Vagina (tissue), 2 donors: ENCODE measurements around the gene DTHD1. TPM values are rescaled to one million over a fixed set of nuclear protein-coding genes. Genes with fewer than 3 reads are reported as not detected.

Source experiments
- DNase-seq, 2 donors: peaks; one replicate each; pipeline ENCODE4 v3.0.0-alpha.2; 2017; ENCODE audit errors: extremely low spot score in 2 of 2
- H3K27ac ChIP-seq: fragments of 200-600 bp; sonication (generic); one replicate; pipeline ENCODE4 v1.5.1; 2019
- H3K27me3 ChIP-seq: fragments of 200-600 bp; sonication (generic); one replicate; pipeline ENCODE4 v1.5.1; 2019
- H3K36me3 ChIP-seq, 2 donors: fragments of 200-600 bp; sonication (generic); one replicate each; pipeline ENCODE4 v1.5.1; 2017 to 2019
- H3K4me1 ChIP-seq: fragments of 200-600 bp; sonication (generic); one replicate; pipeline ENCODE4 v1.5.1; 2019
- H3K4me3 ChIP-seq, 2 donors: fragments of 200-600 bp; sonication (generic); 1 replicate in 1 of 2; 2 replicates in 1 of 2; pipeline ENCODE4 v1.5.1; 2016 to 2019
- H3K9me3 ChIP-seq: fragments of 200-600 bp; sonication (generic); one replicate; pipeline ENCODE4 v1.5.1; 2019
- CTCF ChIP-seq, 3 experiments: fragments of 450-650 bp in 2 of 3; fragments of 200-600 bp in 1 of 3; sonication (generic) in 1 of 3; IDR thresholded peaks; one replicate each; pipeline ENCODE4 v1.5.1; 2017 to 2019; ENCODE audit warnings: antibody characterized with exemption in 3 of 3, mild to moderate bottlenecking in 2 of 3, moderate library complexity in 2 of 3
- POLR2A ChIP-seq, 2 donors: fragments of 450-650 bp; IDR thresholded peaks; one replicate each; pipeline ENCODE4 v1.6.1; 2017; ENCODE audit warnings: antibody characterized with exemption in 2 of 2, mild to moderate bottlenecking in 2 of 2, moderate library complexity in 2 of 2
- POLR2AphosphoS5 ChIP-seq, 2 donors: sonication (generic); formaldehyde crosslinking; IDR thresholded peaks; one replicate each; pipeline ENCODE4 v1.9.0; 2017; ENCODE audit warnings: antibody characterized with exemption in 2 of 2, mild to moderate bottlenecking in 2 of 2, low read depth in 1 of 2; ENCODE audit not compliant: insufficient read depth in 1 of 2
- intact Hi-C: fragments of 100-400 bp; cut with DNase I; formaldehyde crosslinking; loops from one replicate; pipeline ENCODE4 v1.15.1; 2023
- total RNA-seq: library from RNA; depleted of rRNA; stranded (reverse); fragments of >200 nt; gene quantifications from one replicate; pipeline ENCODE4 v1.2.3, GENCODE V29; 2016

The DTHD1 gene
- total RNA-seq, 1 donor from 2014 or later, result 0.49 TPM

GRCh38 chr4:36249610-36250009 lies 31.8 kb upstream of the DTHD1 start:
- Histone ChIP-seq H3K4me1 (no peaks in the 10 kb centered on the region), H3K27me3 (no peaks in the 10 kb centered on the region), H3K9me3 (no peaks in the 10 kb centered on the region), H3K36me3 (no peaks in the 10 kb centered on the region), H3K27ac (no peak overlapping the region), H3K4me3 (no peak overlapping the region)
- intact Hi-C loops, result no loop called here
- TF ChIP-seq CTCF (IDR thresholded peaks at IDR 0.05), result no peak
- TF ChIP-seq POLR2AphosphoS5 (IDR thresholded peaks at IDR 0.05; ENCODE audit: insufficient read depth in 1 of 2, low read depth in 1 of 2), result no peak
- no peak for TF ChIP-seq POLR2A (IDR thresholded peaks at IDR 0.05)
- no peak for DNase-seq

- no peak for DNase-seq
- TF ChIP-seq POLR2A (IDR thresholded peaks at IDR 0.05), result no peak
- TF ChIP-seq CTCF (IDR thresholded peaks at IDR 0.05), result no peak
- no peak for TF ChIP-seq POLR2AphosphoS5 (IDR thresholded peaks at IDR 0.05; ENCODE audit: insufficient read depth in 1 of 2, low read depth in 1 of 2)
- no peaks in the 10 kb centered on the region for H3K27me3 ChIP-seq
- no peaks in the 10 kb centered on the region for H3K36me3 ChIP-seq
- intact Hi-C loops, result no loop called here
- no peak overlapping the region for H3K4me3 ChIP-seq
- H3K9me3 ChIP-seq, result no peaks in the 10 kb centered on the region
- no peaks in the 10 kb centered on the region for H3K4me1 ChIP-seq
- no peak overlapping the region for H3K27ac ChIP-seq
Measured at GRCh38 chr4:36251983-36252382, 29.4 kb upstream of the DTHD1 start.

- Histone ChIP-seq H3K27me3 (no peaks in the 10 kb centered on the region), H3K27ac (no peak overlapping the region), H3K4me1 (no peaks in the 10 kb centered on the region), H3K9me3 (no peaks in the 10 kb centered on the region), H3K4me3 (no peak overlapping the region), H3K36me3 (no peaks in the 10 kb centered on the region)
- no peak for TF ChIP-seq POLR2AphosphoS5 (IDR thresholded peaks at IDR 0.05; ENCODE audit: insufficient read depth in 1 of 2, low read depth in 1 of 2)
- intact Hi-C loops, result no loop called here
- DNase-seq, result no peak
Measured at GRCh38 chr4:36254371-36254770, 27.0 kb upstream of the DTHD1 start.

GRCh38 chr4:36255577-36255976 lies 25.8 kb upstream of the DTHD1 start:
- H3K4me3 ChIP-seq, result no peak overlapping the region
- no peaks in the 10 kb centered on the region for H3K4me1 ChIP-seq
- intact Hi-C loops, result no loop called here
- peak in 1 of 2 donors; percentile 15 for TF ChIP-seq POLR2AphosphoS5 (IDR thresholded peaks at IDR 0.05; ENCODE audit: insufficient read depth in 1 of 2, low read depth in 1 of 2)
- TF ChIP-seq CTCF (IDR thresholded peaks at IDR 0.05), result no peak
- H3K27ac ChIP-seq, result no peak overlapping the region
- H3K36me3 ChIP-seq, result no peaks in the 10 kb centered on the region
- no peak for DNase-seq
- H3K27me3 ChIP-seq, result no peaks in the 10 kb centered on the region
- H3K9me3 ChIP-seq, result no peaks in the 10 kb centered on the region

GRCh38 chr4:36256398-36256891 lies 25.0 kb upstream of the DTHD1 start:
- H3K4me3 ChIP-seq, result no peak overlapping the region
- H3K27ac ChIP-seq, result no peak overlapping the region

More at GRCh38 chr4:36256398-36256891, 25.0 kb upstream of the DTHD1 start:
- TF ChIP-seq POLR2A (IDR thresholded peaks at IDR 0.05), result no peak
- TF ChIP-seq CTCF (IDR thresholded peaks at IDR 0.05), result no peak
- TF ChIP-seq POLR2AphosphoS5 (IDR thresholded peaks at IDR 0.05; ENCODE audit: insufficient read depth in 1 of 2, low read depth in 1 of 2), result no peak
- no peak for DNase-seq
- Histone ChIP-seq H3K4me1 (no peaks in the 10 kb centered on the region), H3K9me3 (no peaks in the 10 kb centered on the region), H3K36me3 (no peaks in the 10 kb centered on the region), H3K27me3 (no peaks in the 10 kb centered on the region)
- intact Hi-C loops, result no loop called here
